ENCODE measurements around the gene HOXA9. TPM values are rescaled to one million over a fixed set of nuclear protein-coding genes. Genes with fewer than 3 reads are reported as not detected.

The HOXA9 gene
- total RNA-seq, 6 donors from 2014 or later, result 0.30 to 6.1 (median 0.49) TPM; not detected in 1

GRCh38 chr7:27209933-27210440 is 44.6 kb upstream of the HOXA9 start:
- DNase-seq (no peak), ATAC-seq (ENCODE audit: low FRiP score in 2 of 2) (no peak)
- Histone ChIP-seq H3K27me3 (peaks cover 0 to 76% (median 39%) of the 10 kb centered on the region in 4 donors), H3K4me1 (peaks cover 15 to 27% (median 21%) of the 10 kb centered on the region in 4 donors), H3K4me3 (no peak overlapping the region), H3K9me3 (no peaks in the 10 kb centered on the region), H3K36me3 (no peaks in the 10 kb centered on the region), H3K27ac (no peak overlapping the region)
- WGBS, 2 donors, result 39 to 61% methylated on average over 4 to 9 of the region's 11 CpGs
- no peak for TF ChIP-seq EP300 (IDR thresholded peaks at IDR 0.05)
- no peak for TF ChIP-seq POLR2A (IDR thresholded peaks at IDR 0.05)
- TF ChIP-seq, protein P1, sequence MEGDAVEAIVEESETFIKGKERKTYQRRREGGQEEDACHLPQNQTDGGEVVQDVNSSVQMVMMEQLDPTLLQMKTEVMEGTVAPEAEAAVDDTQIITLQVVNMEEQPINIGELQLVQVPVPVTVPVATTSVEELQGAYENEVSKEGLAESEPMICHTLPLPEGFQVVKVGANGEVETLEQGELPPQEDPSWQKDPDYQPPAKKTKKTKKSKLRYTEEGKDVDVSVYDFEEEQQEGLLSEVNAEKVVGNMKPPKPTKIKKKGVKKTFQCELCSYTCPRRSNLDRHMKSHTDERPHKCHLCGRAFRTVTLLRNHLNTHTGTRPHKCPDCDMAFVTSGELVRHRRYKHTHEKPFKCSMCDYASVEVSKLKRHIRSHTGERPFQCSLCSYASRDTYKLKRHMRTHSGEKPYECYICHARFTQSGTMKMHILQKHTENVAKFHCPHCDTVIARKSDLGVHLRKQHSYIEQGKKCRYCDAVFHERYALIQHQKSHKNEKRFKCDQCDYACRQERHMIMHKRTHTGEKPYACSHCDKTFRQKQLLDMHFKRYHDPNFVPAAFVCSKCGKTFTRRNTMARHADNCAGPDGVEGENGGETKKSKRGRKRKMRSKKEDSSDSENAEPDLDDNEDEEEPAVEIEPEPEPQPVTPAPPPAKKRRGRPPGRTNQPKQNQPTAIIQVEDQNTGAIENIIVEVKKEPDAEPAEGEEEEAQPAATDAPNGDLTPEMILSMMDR (IDR thresholded peaks at IDR 0.05), result no peak
- no peak for TF ChIP-seq POLR2AphosphoS5 (IDR thresholded peaks at IDR 0.05)

GRCh38 chr7:27208998-27209397 is 43.7 kb upstream of the HOXA9 start:
- Histone ChIP-seq H3K27ac (no peak overlapping the region), H3K9me3 (no peaks in the 10 kb centered on the region), H3K4me1 (peaks cover 18 to 33% (median 24%) of the 10 kb centered on the region in 4 donors), H3K4me3 (no peak overlapping the region), H3K27me3 (peaks cover 0 to 81% (median 48%) of the 10 kb centered on the region in 4 donors), H3K36me3 (no peaks in the 10 kb centered on the region)
- DNase-seq (no peak), ATAC-seq (ENCODE audit: low FRiP score in 2 of 2) (no peak)
- WGBS, 2 donors, result 78 to 81% methylated on average over 4 of the region's 4 CpGs
- TF ChIP-seq POLR2A (IDR thresholded peaks at IDR 0.05), result no peak
- TF ChIP-seq EP300 (IDR thresholded peaks at IDR 0.05), result no peak
- TF ChIP-seq, protein P1 (IDR thresholded peaks at IDR 0.05), result no peak
- TF ChIP-seq POLR2AphosphoS5 (IDR thresholded peaks at IDR 0.05), result no peak

DNA sequence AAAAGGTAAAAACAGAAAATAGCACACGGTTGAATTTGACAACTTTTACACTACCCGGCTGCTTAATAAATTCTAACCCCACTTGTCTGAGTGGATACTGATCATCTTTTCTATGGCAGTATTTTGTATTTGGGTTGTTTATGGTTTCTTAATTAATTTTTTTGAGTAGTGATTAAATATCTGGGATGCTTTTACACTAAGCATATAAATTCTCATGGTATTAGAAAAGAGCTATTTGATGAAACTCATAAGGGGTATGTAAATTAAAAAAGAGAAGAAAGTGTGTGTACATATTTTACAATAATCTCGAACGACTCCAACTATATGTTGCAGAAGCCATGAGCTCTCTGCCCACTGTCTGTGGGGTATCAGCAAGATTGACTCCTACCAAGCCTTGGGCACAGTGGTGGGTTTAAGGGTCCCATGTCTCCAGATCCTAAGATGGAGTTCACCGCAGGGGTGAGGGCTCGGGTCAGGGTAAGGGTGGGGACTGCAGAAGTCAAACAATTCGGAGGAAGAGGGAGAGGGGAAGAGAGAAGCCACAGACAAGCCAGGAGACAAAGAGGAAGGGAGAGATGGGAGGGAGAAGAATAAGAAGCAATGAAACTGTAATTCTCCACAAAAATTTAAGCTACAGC is 42.1 kb upstream of the HOXA9 start:
- Histone ChIP-seq H3K36me3 (no peaks in the 10 kb centered on the region), H3K4me1 (peaks cover 9 to 22% (median 15%) of the 10 kb centered on the region in 4 donors), H3K9me3 (no peaks in the 10 kb centered on the region), H3K27me3 (peaks cover 4 to 80% (median 43%) of the 10 kb centered on the region in 4 donors), H3K27ac (no peak overlapping the region), H3K4me3 (no peak overlapping the region)
- WGBS, 2 donors, result 32 to 44% methylated on average over 7 of the region's 7 CpGs
- TF ChIP-seq EP300 (IDR thresholded peaks at IDR 0.05), result no peak
- TF ChIP-seq, protein P1 (IDR thresholded peaks at IDR 0.05), result no peak
- no peak for TF ChIP-seq POLR2AphosphoS5 (IDR thresholded peaks at IDR 0.05)
- no peak for TF ChIP-seq POLR2A (IDR thresholded peaks at IDR 0.05)
- DNase-seq, result no peak
- no peak for ATAC-seq (ENCODE audit: low FRiP score in 2 of 2)

DNA sequence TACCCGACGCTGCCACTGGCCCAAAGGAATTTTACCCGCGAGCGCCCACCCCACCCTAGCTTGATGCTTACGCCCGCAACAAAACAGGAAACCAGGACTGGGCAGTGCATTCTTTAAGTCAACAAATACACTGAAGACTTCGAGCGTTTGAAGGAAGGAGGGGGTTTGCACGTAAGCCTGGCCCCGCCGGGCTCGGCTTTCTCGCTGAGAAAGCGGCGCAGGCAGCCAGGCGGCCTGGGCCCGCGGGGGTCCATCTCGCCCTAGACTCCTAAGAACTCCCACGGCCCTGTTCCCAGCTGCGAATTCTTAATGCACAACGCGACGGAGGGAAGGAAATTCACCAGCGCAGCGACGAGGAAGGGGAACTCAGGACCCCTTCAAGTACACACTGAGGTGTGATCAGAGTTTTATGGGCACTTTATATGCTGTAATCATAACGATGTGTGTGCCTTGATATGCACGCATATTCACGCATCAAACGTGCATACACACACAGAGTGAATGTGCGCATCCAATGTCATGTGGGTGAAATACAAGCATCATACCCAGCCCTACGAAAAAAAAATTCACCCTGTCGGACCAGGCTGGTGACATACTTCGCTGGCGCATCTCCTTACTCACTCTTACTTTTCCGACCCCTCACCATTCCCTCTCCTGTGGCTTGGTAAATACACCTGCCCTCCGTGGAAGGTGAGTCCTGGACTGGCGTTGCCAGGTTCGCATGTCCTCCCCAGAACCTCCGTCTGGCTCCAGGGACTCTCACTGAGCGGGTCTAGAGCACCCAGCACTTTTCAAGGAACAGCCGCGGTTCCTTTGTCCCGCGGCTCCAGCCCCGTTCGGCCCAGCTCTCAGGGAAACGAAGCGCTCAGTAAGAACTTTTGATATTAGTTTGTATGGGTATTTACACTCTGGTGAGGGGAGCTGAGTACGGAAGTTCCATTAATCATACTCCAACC is 40.3 kb upstream of the HOXA9 start:
- Histone ChIP-seq H3K27ac (no peak overlapping the region), H3K4me3 (peak overlapping the region in 1 of 4 donors; percentile 17), H3K36me3 (no peaks in the 10 kb centered on the region), H3K27me3 (peaks cover 6 to 80% (median 44%) of the 10 kb centered on the region in 4 donors), H3K4me1 (peaks cover 21 to 35% (median 25%) of the 10 kb centered on the region in 4 donors), H3K9me3 (no peaks in the 10 kb centered on the region)
- DNase-seq (peak in 1 of 2 donors; percentile 52), ATAC-seq (ENCODE audit: low FRiP score in 2 of 2) (no peak)
- 10 to 11% methylated on average over 40 to 51 of the region's 52 CpGs for WGBS, 2 donors
- no peak for TF ChIP-seq POLR2AphosphoS5 (IDR thresholded peaks at IDR 0.05)
- TF ChIP-seq EP300 (IDR thresholded peaks at IDR 0.05), result no peak
- TF ChIP-seq, protein P1 (IDR thresholded peaks at IDR 0.05), result no peak
- no peak for TF ChIP-seq POLR2A (IDR thresholded peaks at IDR 0.05)
